Ovary (tissue), 9 donors: ENCODE measurements around the gene NEDD4. TPM values are rescaled to one million over a fixed set of nuclear protein-coding genes. Genes with fewer than 3 reads are reported as not detected.

Experiments
- DNase-seq, 5 donors: peaks; one replicate each; pipeline ENCODE4 v3.0.0-alpha.2; 2019 to 2020
- H3K27ac ChIP-seq, 2 donors: fragments of 200-600 bp; one replicate each; pipeline versions ENCODE4 v1.5.1 to v1.8.0; 2019 to 2022
- H3K27me3 ChIP-seq: fragments of 200-600 bp; one replicate; pipeline ENCODE4 v1.8.0; 2022
- H3K36me3 ChIP-seq: fragments of 200-600 bp; sonication (generic); one replicate; pipeline ENCODE4 v1.5.1; 2019
- H3K4me1 ChIP-seq: one replicate; pipeline ENCODE4 v1.8.1; 2013; ENCODE audit warnings: mild to moderate bottlenecking, moderate library complexity; ENCODE audit not compliant: insufficient read depth
- H3K4me3 ChIP-seq: fragments of 200-600 bp; sonication (generic); one replicate; pipeline ENCODE4 v1.5.1; 2017
- H3K9me3 ChIP-seq, 2 donors: fragments of 200-600 bp in 1 of 2; sonication (generic) in 1 of 2; one replicate each; pipeline versions ENCODE4 v1.5.1 to v1.8.1; 2013 to 2019; ENCODE audit warnings: mild to moderate bottlenecking in 1 of 2, moderate library complexity in 1 of 2
- EP300 ChIP-seq: sonication (generic); formaldehyde crosslinking; IDR thresholded peaks from one replicate; pipeline ENCODE4 v1.6.1; 2017; ENCODE audit warnings: antibody characterized with exemption
- POLR2A ChIP-seq: fragments of 450-650 bp; IDR thresholded peaks from one replicate; pipeline ENCODE4 v1.6.1; 2017; ENCODE audit warnings: antibody characterized with exemption, mild to moderate bottlenecking, moderate library complexity
- WGBS, 3 donors: extraction: QIAGEN DNeasy Blood & Tissue Kit in 1 of 3; methylation state at CpG; one replicate each; pipeline versions ENCODE4 v1.1.5 to v1.1.7; 2013 to 2017; 5-methylcytosine and 5-hydroxymethylcytosine counted together
- intact Hi-C, 4 donors: fragments of 100-400 bp; cut with DNase I; formaldehyde crosslinking; loops; one replicate each; pipeline versions ENCODE4 v1.11.0 to v1.15.1; 2022 to 2023
- polyA plus RNA-seq, 2 donors: library from polyadenylated mRNA; stranded (reverse); fragments of 200-250 nt in 1 of 2; fragments of 350-450 nt in 1 of 2; fragmentation: Illumina TruSeq in 1 of 2; extraction: RNeasy Lipid Tissue Mini Kit (QIAGEN cat#74804) in 1 of 2; gene quantifications; one replicate each; pipeline ENCODE4 v1.2.3, GENCODE V29; 2013 to 2014
- total RNA-seq, 7 donors: library from RNA; depleted of rRNA in 2 of 7; stranded (reverse); fragments of >200 nt in 2 of 7; fragmentation: NEBNext Ultra II Directional in 3 of 7; extraction: Animal tissue kit (Norgen Biotek cat#: 25700) in 3 of 7; gene quantifications; one replicate each; pipeline versions ENCODE4 v1.1.0 to v1.2.4, GENCODE V29; 2016 to 2023
- TF ChIP-seq, protein P1 (sequence below), 3 donors: fragments of 450-650 bp in 2 of 3; fragments of 200-600 bp in 1 of 3; IDR thresholded peaks; one replicate each; pipeline versions ENCODE4 v1.5.1 to v1.8.0; 2016 to 2022; ENCODE audit warnings: antibody characterized with exemption in 3 of 3, mild to moderate bottlenecking in 1 of 3
- donor health status: DM: no; HTN: no; CAD: no; lungs with moderate emphysema.
- donor health status: DM: no; HTN: no; CAD: no.
- donor health status: Bipolar disorder and iron deficiency.
- donor health status: DM: yes; HTN: yes; CAD: no.
- donor health status: DM: no; HTN: no; CAD: no.
- donor health status: DM: yes; HTN: yes; CAD: no.

Gene NEDD4
- total and polyA plus RNA-seq, 9 donors = 3.8 to 12.6 (median 10.2) TPM

DNA sequence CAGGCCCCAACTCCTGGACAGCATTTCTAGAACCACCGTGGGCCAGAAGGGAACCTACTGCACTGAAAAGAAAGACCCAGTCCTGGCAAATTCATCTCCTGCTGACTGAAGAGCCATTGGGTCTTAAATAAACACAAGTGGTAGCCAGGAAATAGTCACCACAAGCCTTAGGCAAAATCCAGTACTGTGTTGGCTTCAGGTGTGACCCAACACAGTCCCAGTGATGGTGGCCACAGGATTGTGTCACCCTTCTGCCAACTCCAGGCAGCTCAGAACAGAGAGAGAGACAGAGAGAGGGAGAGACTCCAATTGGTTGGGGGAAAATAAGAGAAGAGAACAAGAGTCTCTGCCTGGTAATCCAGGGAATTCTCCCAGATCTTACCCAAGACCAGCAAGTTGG lies 23.1 kb downstream of the NEDD4 start:
- H3K4me1 ChIP-seq = no peaks in the 10 kb centered on the region
- DNase-seq = no peak
- intact Hi-C loops = no loop called here
- H3K27ac ChIP-seq = no peak overlapping the region
- no peak overlapping the region for H3K4me3 ChIP-seq
- no peaks in the 10 kb centered on the region for H3K36me3 ChIP-seq
- H3K27me3 ChIP-seq = no peaks in the 10 kb centered on the region
- TF ChIP-seq EP300 (no peak), POLR2A (no peak)
- TF ChIP-seq, protein P1, sequence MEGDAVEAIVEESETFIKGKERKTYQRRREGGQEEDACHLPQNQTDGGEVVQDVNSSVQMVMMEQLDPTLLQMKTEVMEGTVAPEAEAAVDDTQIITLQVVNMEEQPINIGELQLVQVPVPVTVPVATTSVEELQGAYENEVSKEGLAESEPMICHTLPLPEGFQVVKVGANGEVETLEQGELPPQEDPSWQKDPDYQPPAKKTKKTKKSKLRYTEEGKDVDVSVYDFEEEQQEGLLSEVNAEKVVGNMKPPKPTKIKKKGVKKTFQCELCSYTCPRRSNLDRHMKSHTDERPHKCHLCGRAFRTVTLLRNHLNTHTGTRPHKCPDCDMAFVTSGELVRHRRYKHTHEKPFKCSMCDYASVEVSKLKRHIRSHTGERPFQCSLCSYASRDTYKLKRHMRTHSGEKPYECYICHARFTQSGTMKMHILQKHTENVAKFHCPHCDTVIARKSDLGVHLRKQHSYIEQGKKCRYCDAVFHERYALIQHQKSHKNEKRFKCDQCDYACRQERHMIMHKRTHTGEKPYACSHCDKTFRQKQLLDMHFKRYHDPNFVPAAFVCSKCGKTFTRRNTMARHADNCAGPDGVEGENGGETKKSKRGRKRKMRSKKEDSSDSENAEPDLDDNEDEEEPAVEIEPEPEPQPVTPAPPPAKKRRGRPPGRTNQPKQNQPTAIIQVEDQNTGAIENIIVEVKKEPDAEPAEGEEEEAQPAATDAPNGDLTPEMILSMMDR (IDR thresholded peaks at IDR 0.05) = no peak
- no peaks in the 10 kb centered on the region for H3K9me3 ChIP-seq
- WGBS, 3 donors = 97 to 100% (median 100%) methylated on average over 1 of the region's 1 CpG

DNA sequence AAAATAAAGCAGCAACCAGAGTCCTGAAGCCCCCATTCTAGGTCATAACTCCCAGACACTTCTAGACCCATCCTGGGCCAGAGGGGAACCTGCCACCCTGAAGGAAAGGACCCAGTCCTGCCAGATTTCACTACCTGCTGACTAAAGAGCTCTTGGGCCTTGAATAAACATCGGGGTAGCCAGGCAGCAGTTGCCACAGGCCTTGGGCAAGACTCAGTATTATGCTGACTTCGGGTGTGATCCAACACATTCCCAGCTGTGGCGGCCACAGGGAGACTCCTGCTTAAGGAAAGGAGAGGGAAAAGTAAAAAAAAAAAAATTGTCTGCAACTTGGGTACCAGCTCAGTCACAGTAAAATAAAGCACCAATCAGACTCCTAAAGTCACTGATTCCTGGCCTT lies 23.8 kb downstream of the NEDD4 start:
- Histone ChIP-seq H3K9me3 (no peaks in the 10 kb centered on the region), H3K27me3 (no peaks in the 10 kb centered on the region), H3K4me1 (no peaks in the 10 kb centered on the region), H3K4me3 (no peak overlapping the region), H3K27ac (no peak overlapping the region), H3K36me3 (no peaks in the 10 kb centered on the region)
- intact Hi-C loops = no loop called here
- WGBS, 3 donors = 65 to 95% (median 81%) methylated on average over 3 of the region's 3 CpGs
- TF ChIP-seq POLR2A (no peak), EP300 (no peak)
- TF ChIP-seq, protein P1 (IDR thresholded peaks at IDR 0.05) = no peak
- DNase-seq = no peak

DNA sequence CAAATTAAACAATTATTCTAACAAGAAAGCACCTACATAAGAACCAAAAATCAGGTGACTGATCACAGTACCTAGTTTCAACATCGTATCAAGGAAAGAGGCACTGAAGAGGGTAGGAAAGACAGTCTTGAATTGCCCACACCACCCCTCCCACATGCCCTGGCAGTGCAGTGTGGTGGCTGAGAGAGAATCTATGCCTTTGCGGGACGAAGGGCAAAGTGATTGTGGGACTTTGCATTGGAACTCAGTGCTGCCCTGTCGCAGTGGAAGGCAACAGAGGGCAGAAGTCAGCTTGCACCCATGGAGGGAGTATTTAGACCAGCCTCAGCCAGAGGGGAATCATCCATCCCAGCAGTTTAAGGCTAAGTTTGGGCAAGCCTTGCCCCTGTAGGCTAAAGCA lies 24.5 kb downstream of the NEDD4 start:
- intact Hi-C loops = no loop called here
- H3K9me3 ChIP-seq = no peaks in the 10 kb centered on the region
- WGBS, 3 donors = 95 to 97% (median 95%) methylated on average over 4 of the region's 4 CpGs
- no peak overlapping the region for H3K27ac ChIP-seq
- H3K36me3 ChIP-seq = no peaks in the 10 kb centered on the region
- no peak for DNase-seq
- H3K4me3 ChIP-seq = no peak overlapping the region
- H3K27me3 ChIP-seq = no peaks in the 10 kb centered on the region
- TF ChIP-seq POLR2A (no peak), EP300 (no peak)
- TF ChIP-seq, protein P1 (IDR thresholded peaks at IDR 0.05) = no peak
- H3K4me1 ChIP-seq = no peaks in the 10 kb centered on the region

DNA sequence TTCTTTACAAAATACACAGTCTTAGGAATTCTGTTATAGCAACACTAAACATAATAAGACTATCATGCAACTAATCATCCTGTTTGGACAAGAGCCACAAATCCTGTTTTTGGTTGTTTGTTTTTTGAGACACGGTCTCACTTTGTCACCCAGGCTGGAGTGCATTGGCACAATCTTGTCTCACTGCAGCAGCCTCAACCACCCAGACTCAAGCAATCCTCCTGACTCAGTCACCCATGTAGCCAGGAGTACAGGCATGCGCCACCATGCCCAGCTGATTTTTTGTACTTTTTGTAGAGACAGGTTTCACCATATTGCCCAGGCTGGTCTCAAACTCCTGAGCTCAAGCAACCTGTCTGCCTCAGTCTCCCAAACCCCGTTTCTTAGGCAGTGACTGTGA lies 28.3 kb downstream of the NEDD4 start:
- no peaks in the 10 kb centered on the region for H3K9me3 ChIP-seq
- H3K4me3 ChIP-seq = no peak overlapping the region
- no peak overlapping the region for H3K27ac ChIP-seq
- H3K27me3 ChIP-seq = no peaks in the 10 kb centered on the region
- no peak for TF ChIP-seq POLR2A
- no peak for TF ChIP-seq EP300
- no peak for DNase-seq
- H3K36me3 ChIP-seq = no peaks in the 10 kb centered on the region
- no peaks in the 10 kb centered on the region for H3K4me1 ChIP-seq
- WGBS, 3 donors = 90 to 96% (median 90%) methylated on average over 3 of the region's 3 CpGs
- intact Hi-C loops = no loop called here

DNA sequence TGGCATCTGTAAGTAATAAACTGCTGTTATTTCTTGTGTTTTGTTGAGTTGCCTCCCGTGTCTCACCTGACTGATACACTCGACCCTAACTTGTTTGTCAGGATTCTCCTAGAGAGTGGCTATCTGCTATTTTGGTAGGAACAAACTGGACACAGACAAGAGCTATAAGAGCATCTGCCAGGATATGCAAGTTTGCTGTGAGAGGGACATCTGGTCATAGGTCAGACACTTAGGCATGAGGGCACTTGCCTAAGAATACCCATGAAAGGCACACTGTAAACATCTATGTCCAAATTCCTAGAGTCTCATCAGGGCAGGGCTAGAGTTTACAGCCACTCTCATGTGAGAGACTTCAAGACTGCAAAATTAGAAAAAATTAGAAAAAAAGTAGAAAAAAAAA lies 32.5 kb downstream of the NEDD4 start:
- Histone ChIP-seq H3K9me3 (no peaks in the 10 kb centered on the region), H3K4me1 (no peaks in the 10 kb centered on the region), H3K4me3 (no peak overlapping the region), H3K27me3 (no peaks in the 10 kb centered on the region), H3K27ac (no peak overlapping the region), H3K36me3 (no peaks in the 10 kb centered on the region)
- TF ChIP-seq POLR2A (no peak), EP300 (no peak)
- TF ChIP-seq, protein P1 (IDR thresholded peaks at IDR 0.05) = no peak
- no peak for DNase-seq
- intact Hi-C loops = no loop called here
- 84 to 89% (median 87%) methylated on average over 2 of the region's 2 CpGs for WGBS, 3 donors
